ENCODE data around the gene ALPK1.

DNA sequence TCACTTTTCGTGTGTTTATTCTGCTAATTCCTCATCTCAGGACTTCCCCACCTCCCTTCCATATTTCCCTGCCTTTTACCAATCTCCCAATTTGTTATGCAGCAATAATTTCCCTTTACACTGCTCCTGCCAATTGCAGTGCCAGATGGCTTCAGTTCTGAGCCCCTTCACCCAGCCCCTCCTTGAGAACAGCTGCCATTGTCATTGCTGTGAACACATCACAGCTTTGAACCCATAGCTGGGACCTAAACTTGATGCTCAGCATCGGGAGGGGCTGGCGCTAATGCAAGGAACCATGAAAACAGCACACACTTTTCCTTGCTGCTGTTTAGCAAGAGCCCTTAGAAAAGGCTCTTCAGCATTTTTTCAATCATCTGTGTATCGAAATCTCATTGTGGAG lies 104.9 kb downstream of the ALPK1 start:
- TF ChIP-seq, protein P1, sequence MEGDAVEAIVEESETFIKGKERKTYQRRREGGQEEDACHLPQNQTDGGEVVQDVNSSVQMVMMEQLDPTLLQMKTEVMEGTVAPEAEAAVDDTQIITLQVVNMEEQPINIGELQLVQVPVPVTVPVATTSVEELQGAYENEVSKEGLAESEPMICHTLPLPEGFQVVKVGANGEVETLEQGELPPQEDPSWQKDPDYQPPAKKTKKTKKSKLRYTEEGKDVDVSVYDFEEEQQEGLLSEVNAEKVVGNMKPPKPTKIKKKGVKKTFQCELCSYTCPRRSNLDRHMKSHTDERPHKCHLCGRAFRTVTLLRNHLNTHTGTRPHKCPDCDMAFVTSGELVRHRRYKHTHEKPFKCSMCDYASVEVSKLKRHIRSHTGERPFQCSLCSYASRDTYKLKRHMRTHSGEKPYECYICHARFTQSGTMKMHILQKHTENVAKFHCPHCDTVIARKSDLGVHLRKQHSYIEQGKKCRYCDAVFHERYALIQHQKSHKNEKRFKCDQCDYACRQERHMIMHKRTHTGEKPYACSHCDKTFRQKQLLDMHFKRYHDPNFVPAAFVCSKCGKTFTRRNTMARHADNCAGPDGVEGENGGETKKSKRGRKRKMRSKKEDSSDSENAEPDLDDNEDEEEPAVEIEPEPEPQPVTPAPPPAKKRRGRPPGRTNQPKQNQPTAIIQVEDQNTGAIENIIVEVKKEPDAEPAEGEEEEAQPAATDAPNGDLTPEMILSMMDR (conservative IDR thresholded peaks at IDR 0.05; ENCODE audit: low read depth, low read length): no peak
- TF ChIP-seq POLR2A (IDR thresholded peaks at IDR 0.05; ENCODE audit: low read depth, low read length) (no peak), SMC3 (IDR thresholded peaks at IDR 0.05; ENCODE audit: low read depth, low read length) (no peak), MAZ (IDR thresholded peaks at IDR 0.05; ENCODE audit: borderline replicate concordance, low read depth, low read length) (no peak), MXI1 (IDR thresholded peaks at IDR 0.05; ENCODE audit: borderline replicate concordance, low read depth, low read length) (no peak), FOS (IDR thresholded peaks at IDR 0.05; ENCODE audit: low read depth, low read length) (no peak), RCOR1 (IDR thresholded peaks at IDR 0.05; ENCODE audit: insufficient replicate concordance, low read length) (no peak), CHD1 (IDR thresholded peaks at IDR 0.05; ENCODE audit: low read depth, low read length) (no peak), NFE2L2 (IDR thresholded peaks at IDR 0.05; ENCODE audit: low read depth, low read length) (no peak), MAFK (IDR thresholded peaks at IDR 0.05; ENCODE audit: low read depth, low read length) (no peak)
- TF ChIP-seq, protein P2, sequence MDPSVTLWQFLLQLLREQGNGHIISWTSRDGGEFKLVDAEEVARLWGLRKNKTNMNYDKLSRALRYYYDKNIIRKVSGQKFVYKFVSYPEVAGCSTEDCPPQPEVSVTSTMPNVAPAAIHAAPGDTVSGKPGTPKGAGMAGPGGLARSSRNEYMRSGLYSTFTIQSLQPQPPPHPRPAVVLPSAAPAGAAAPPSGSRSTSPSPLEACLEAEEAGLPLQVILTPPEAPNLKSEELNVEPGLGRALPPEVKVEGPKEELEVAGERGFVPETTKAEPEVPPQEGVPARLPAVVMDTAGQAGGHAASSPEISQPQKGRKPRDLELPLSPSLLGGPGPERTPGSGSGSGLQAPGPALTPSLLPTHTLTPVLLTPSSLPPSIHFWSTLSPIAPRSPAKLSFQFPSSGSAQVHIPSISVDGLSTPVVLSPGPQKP (IDR thresholded peaks at IDR 0.05; ENCODE audit: borderline replicate concordance, low read depth, low read length): no peak
